T-helper 17 cell (primary cell): ENCODE measurements around the gene ADCK2. TPM values are rescaled to one million over a fixed set of nuclear protein-coding genes. Genes with fewer than 3 reads are reported as not detected.
"Not testable (repeated sequence)": the region's sequence is repeated elsewhere in the genome, so short reads cannot be mapped to it uniquely, and the experiment has no call there.

ENCODE experiments used
- ATAC-seq: fragments of 150-1000 bp; cut with Tn5 transposase; 2 replicates; pipeline ENCODE4 v1.10.0; 2021; ENCODE audit warnings: mild to moderate bottlenecking, moderate library complexity
- DNase-seq, 3 donors: peaks; one replicate each; pipeline versions ENCODE4 v3.0.0 to v3.0.0-alpha.2; 2020 to 2021
- H3K9me3 ChIP-seq: one replicate; pipeline ENCODE4 v1.7.0; 2013; ENCODE audit warnings: low read length, mild to moderate bottlenecking; ENCODE audit not compliant: control insufficient read depth, poor library complexity, severe bottlenecking
- H3K27ac Mint-ChIP-seq: one replicate; pipeline ENCODE4 v1.8.0; 2022; ENCODE audit warnings: mild to moderate bottlenecking, moderate library complexity, mixed read lengths
- H3K27me3 Mint-ChIP-seq: one replicate; pipeline ENCODE4 v1.8.0; 2022; ENCODE audit warnings: mixed read lengths
- H3K36me3 Mint-ChIP-seq: one replicate; pipeline ENCODE4 v1.8.0; 2022; ENCODE audit warnings: low read depth, mixed read lengths
- H3K4me1 Mint-ChIP-seq: one replicate; pipeline ENCODE4 v1.8.0; 2022; ENCODE audit warnings: mild to moderate bottlenecking, mixed read lengths
- H3K4me3 Mint-ChIP-seq: one replicate; pipeline ENCODE4 v1.8.0; 2022; ENCODE audit warnings: mild to moderate bottlenecking, moderate library complexity, mixed read lengths
- total RNA-seq, 4 donors: library from RNA in 2 of 4; stranded (reverse) in 2 of 4; gene quantifications; one replicate each; pipeline ENCODE4 v1.2.3 and lab custom pipeline; 2022 to 2026

ADCK2 gene
- total RNA-seq, 2 donors from 2014 or later, result 12.7 to 17.9 TPM

GRCh38 chr7:140683657-140684056, 10.9 kb downstream of the ADCK2 start:
- H3K27ac Mint-ChIP-seq, result peak overlapping the region; percentile 45
- no peak overlapping the region for H3K4me3 Mint-ChIP-seq
- H3K36me3 Mint-ChIP-seq, result peaks cover 8% of the 10 kb centered on the region
- peaks cover 7% of the 10 kb centered on the region for H3K4me1 Mint-ChIP-seq
- ATAC-seq (no peak), DNase-seq (no peak)
- no peaks in the 10 kb centered on the region for H3K27me3 Mint-ChIP-seq
- H3K9me3 ChIP-seq, result no peaks in the 10 kb centered on the region

- H3K9me3 ChIP-seq, result no peaks in the 10 kb centered on the region
- peaks cover 7% of the 10 kb centered on the region for H3K4me1 Mint-ChIP-seq
- ATAC-seq, result no peak
- no peaks in the 10 kb centered on the region for H3K27me3 Mint-ChIP-seq
- H3K27ac Mint-ChIP-seq, result peak overlapping the region; percentile 45
- no peak for DNase-seq
- H3K36me3 Mint-ChIP-seq, result peaks cover 6% of the 10 kb centered on the region
- H3K4me3 Mint-ChIP-seq, result no peak overlapping the region
These were observed 11.6 kb downstream of the ADCK2 start for GRCh38 chr7:140684066-140684950.

- no peaks in the 10 kb centered on the region for H3K27me3 Mint-ChIP-seq
- no peak overlapping the region for H3K27ac Mint-ChIP-seq
- no peaks in the 10 kb centered on the region for H3K9me3 ChIP-seq
- H3K36me3 Mint-ChIP-seq, result peaks cover 6% of the 10 kb centered on the region
- H3K4me1 Mint-ChIP-seq, result peaks cover 8% of the 10 kb centered on the region
- H3K4me3 Mint-ChIP-seq, result no peak overlapping the region
- ATAC-seq (no peak), DNase-seq (no peak)
These were observed 12.8 kb downstream of the ADCK2 start for GRCh38 chr7:140685407-140686087.

- Mint-ChIP-seq H3K4me3 (no peak overlapping the region), H3K27me3 (no peaks in the 10 kb centered on the region), H3K4me1 (peaks cover 10% of the 10 kb centered on the region), H3K36me3 (peaks cover 6% of the 10 kb centered on the region), H3K27ac (no peak overlapping the region)
- ATAC-seq, result no peak
- DNase-seq, result no peak
- no peaks in the 10 kb centered on the region for H3K9me3 ChIP-seq
These were observed 14.2 kb downstream of the ADCK2 start for GRCh38 chr7:140686921-140687320.

- peaks cover 4% of the 10 kb centered on the region for H3K36me3 Mint-ChIP-seq
These were observed 15.6 kb downstream of the ADCK2 start for GRCh38 chr7:140688341-140688740.

GRCh38 chr7:140689199-140690152, 16.7 kb downstream of the ADCK2 start:
- H3K9me3 ChIP-seq, result no peaks in the 10 kb centered on the region
- H3K36me3 Mint-ChIP-seq, result no peaks in the 10 kb centered on the region
- DNase-seq (no peak), ATAC-seq (no peak)
- H3K4me1 Mint-ChIP-seq, result peaks cover 4% of the 10 kb centered on the region
- no peak overlapping the region for H3K4me3 Mint-ChIP-seq
- no peak overlapping the region for H3K27ac Mint-ChIP-seq
- H3K27me3 Mint-ChIP-seq, result no peaks in the 10 kb centered on the region

More at GRCh38 chr7:140688341-140688740, 15.6 kb downstream of the ADCK2 start:
- no peaks in the 10 kb centered on the region for H3K27me3 Mint-ChIP-seq
- ATAC-seq (no peak), DNase-seq (no peak)
- no peak overlapping the region for H3K27ac Mint-ChIP-seq
- H3K4me1 Mint-ChIP-seq, result peaks cover 7% of the 10 kb centered on the region
- no peaks in the 10 kb centered on the region for H3K9me3 ChIP-seq
- no peak overlapping the region for H3K4me3 Mint-ChIP-seq

GRCh38 chr7:140691376-140692045, 18.8 kb downstream of the ADCK2 start:
- Mint-ChIP-seq H3K27ac (peak overlapping the region; percentile 45), H3K4me1 (peaks cover 11% of the 10 kb centered on the region), H3K4me3 (no peak overlapping the region), H3K36me3 (no peaks in the 10 kb centered on the region), H3K27me3 (no peaks in the 10 kb centered on the region)
- ATAC-seq, result no peak
- H3K9me3 ChIP-seq, result no peaks in the 10 kb centered on the region
- no peak for DNase-seq

GRCh38 chr7:140693849-140694248, 21.1 kb downstream of the ADCK2 start:
- not testable (repeated sequence) for H3K9me3 ChIP-seq, ATAC-seq, H3K27me3 Mint-ChIP-seq, H3K4me3 Mint-ChIP-seq, DNase-seq, H3K36me3 Mint-ChIP-seq
- peaks cover 27% of the 10 kb centered on the region for H3K4me1 Mint-ChIP-seq
- H3K27ac Mint-ChIP-seq, result peak overlapping the region; percentile 98

GRCh38 chr7:140694592-140694991, 21.8 kb downstream of the ADCK2 start:
- H3K27me3 Mint-ChIP-seq, result no peaks in the 10 kb centered on the region

GRCh38 chr7:140695381-140695780, 22.6 kb downstream of the ADCK2 start:
- Mint-ChIP-seq H3K4me3 (no peak overlapping the region), H3K36me3 (peaks cover 5% of the 10 kb centered on the region), H3K27me3 (no peaks in the 10 kb centered on the region), H3K27ac (peak overlapping the region; percentile 98), H3K4me1 (peaks cover 34% of the 10 kb centered on the region)
- ATAC-seq (no peak), DNase-seq (no peak)
- H3K9me3 ChIP-seq, result no peaks in the 10 kb centered on the region

More at GRCh38 chr7:140694592-140694991, 21.8 kb downstream of the ADCK2 start:
- H3K9me3 ChIP-seq, result no peaks in the 10 kb centered on the region
- ATAC-seq, result no peak
- DNase-seq, result no peak
- peaks cover 32% of the 10 kb centered on the region for H3K4me1 Mint-ChIP-seq
- H3K4me3 Mint-ChIP-seq, result no peak overlapping the region
- peak overlapping the region; percentile 98 for H3K27ac Mint-ChIP-seq
- H3K36me3 Mint-ChIP-seq, result peaks cover 5% of the 10 kb centered on the region

GRCh38 chr7:140696024-140696679, 23.4 kb downstream of the ADCK2 start:
- ATAC-seq (peak; percentile 90), DNase-seq (peak; percentile 88 to 91 (median 88))
- Mint-ChIP-seq H3K27ac (peak overlapping the region; percentile 98), H3K36me3 (peaks cover 5% of the 10 kb centered on the region), H3K4me1 (peaks cover 30% of the 10 kb centered on the region), H3K4me3 (peak overlapping the region; percentile 100), H3K27me3 (no peaks in the 10 kb centered on the region)
- no peaks in the 10 kb centered on the region for H3K9me3 ChIP-seq
